Glomerular visceral epithelial cell (primary cell): ENCODE measurements around the gene POLDIP3.
A peak's percentile ranks its signal among the peaks of the same experiment; 100 is the strongest.
"Not testable (repeated sequence)": the region's sequence is repeated elsewhere in the genome, so short reads cannot be mapped to it uniquely, and the experiment has no call there.

Source experiments
- DNase-seq: peaks from one replicate; pipeline ENCODE4 v3.0.0-alpha.2; 2016; ENCODE audit errors: extremely low spot score

The POLDIP3 gene

DNA sequence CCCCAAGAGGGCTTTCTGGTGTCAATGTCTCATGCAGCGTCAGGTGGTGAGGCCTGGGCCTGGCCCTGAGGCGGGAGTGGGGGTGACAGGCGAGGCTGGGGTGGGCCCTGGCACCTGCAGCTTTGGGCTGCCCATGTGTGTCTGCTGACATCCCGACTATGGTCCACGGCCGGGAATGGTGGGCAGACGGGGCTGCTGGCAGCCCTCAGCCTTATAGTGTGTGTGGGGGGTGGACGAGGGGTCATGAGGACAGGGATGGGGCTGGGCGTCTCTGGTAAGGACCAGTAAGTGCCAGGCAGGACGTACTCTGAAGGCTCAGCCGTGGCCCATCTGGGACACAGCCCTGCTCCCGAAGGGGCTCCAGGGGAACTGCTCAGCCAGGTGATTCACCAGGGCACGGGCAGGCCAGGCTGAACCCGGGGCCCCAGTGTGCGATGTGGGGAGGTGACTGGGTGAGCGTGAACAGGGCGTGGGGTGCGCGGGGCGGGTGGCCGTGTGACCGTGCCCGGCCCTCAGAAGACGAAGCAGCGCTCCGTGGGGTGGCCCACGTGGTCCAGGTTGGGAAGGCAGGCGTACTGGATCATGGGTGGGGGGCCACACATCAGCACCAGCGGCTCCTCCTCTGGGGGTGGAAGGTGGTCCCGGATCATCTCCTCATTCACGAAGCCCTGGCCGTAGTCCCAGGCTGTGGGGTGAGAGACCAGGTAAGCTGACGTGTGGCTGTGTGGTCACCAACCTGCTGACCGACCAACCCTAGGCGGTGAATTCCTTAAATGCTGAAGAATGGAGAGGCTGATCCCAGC is 4.8 kb upstream of the POLDIP3 start:
- no peak for DNase-seq

DNA sequence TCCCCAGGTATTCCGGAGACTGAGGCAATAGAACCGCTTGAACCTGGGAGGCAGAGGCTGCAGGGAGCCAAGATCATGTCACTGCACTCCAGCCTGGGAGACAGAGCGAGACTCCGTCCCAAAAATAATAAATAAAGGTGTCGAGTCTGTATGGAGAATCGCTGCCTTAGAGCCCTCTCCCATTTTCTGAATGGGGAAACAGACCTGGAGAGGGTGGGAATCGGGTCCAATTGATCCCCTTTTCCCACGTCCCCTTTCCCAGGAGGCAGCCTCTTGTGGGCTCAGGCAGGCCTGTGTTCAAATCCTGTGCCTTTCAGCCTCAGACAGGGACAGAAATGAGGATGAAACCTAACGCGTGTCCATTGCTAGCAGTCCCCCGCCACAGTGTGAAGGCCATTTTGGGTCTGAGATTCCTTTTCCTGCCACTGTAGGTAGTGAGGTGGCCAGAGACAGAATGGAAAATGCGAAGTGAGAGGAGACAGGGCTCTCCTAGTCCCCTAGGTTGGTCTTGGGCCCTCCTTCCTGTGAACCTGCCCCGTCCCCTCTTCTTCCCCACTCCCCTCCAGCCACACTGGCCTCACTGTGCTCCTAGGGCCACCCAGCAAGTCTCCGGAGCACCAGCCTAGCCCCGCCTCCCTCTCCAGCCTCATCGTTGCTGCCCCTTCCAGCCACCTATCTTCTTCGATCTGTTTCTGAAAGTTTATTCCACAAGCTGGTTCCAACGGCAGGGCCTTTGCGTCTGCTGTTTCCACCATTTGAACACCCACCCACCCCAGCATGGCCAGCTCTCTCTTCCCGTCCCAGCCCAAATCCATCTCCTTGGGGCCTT is 2.7 kb upstream of the POLDIP3 start:
- no peak for DNase-seq

DNA sequence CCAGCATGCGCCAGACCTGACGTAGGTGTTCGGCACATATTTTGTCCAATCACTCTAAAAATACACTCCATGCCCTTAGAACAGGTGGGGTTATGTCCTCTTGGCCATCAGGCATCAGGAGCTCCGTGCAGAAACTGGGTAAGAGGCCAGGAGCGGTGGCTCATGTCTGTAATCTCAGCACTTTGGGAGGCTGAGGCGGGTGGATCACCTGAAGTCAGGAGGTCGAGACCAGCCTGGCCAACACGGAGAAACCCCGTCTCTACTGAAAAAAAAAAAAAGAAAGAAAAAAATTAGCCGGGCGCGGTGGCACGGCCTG is 1.1 kb upstream of the POLDIP3 start:
- DNase-seq: not testable (repeated sequence)

- DNase-seq: peak; percentile 97
Observed at GRCh38 chr22:42615092-42615859, 593 bp upstream of the POLDIP3 start.

GRCh38 chr22:42613872-42614301 is 796 bp downstream of the POLDIP3 start:
- peak; percentile 24 for DNase-seq

- no peak for DNase-seq
Observed at GRCh38 chr22:42612336-42612735, 2.3 kb downstream of the POLDIP3 start.

DNA sequence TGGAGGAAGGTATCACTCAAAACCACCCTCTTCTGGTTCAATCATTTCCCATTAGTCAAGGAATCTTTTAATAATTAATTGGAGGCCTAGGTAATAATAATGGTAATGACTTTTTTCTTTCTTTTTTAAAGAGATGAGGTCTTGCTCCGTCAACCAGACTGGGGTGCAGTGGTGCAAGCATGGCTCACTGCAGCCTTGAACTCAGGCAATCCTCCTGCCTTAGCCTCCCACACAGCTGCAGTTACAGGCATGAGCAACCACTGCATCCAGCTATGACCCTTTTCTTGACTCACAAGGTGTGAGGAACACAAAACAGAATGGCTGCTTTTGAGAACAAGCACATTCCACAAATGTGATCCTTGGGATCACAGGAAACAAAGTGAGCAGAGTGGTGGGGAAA is 3.6 kb downstream of the POLDIP3 start:
- DNase-seq: no peak

GRCh38 chr22:42610186-42610585 is 4.5 kb downstream of the POLDIP3 start:
- DNase-seq: no peak

DNA sequence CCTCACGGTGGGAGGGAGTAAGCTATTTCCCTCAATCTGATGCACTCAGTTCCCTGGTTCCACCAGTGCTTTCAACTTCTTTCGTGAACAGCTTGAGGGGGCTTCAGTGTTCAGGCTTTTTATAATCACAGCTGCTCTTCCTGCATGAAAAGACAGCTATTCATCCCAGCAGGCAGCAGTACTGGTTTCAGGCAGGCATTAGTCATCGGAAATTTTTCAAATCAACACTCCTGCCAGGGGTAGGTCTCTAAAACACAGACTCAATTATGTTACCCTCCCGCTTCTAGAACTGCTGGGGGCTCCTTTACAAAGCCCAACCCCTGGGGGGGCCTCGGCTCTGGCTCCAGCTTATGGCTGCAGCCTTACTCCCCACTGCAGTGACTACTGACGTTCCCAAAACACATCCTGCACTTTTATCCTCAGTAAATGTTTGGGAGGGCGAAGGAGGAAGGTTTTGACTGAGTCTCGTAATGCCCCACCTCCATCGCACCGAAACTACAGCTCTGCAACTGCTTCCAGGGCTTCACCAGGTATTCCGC is 5.8 kb downstream of the POLDIP3 start:
- DNase-seq: peak; percentile 56

GRCh38 chr22:42608136-42608822 is 6.4 kb downstream of the POLDIP3 start:
- DNase-seq: peak; percentile 39

DNA sequence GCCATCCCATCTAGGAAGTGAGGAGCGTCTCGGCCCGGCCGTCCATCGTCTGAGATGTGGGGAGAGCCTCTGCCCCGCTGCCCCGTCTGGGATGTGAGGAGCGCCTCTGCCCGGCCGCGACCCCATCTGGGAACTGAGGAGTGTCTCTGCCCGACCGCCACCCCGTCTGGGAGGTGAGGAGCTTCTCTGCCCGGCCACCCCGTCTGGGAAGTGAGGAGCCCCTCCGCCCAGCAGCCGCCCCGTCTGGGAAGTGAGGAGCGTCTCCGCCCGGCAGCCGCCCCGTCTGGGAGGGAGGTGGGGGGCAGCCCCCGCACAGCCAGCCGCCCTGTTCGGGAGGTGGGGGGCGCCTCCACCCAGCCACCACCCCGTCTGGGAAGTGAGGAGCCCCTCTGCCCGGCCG is 7.0 kb downstream of the POLDIP3 start:
- DNase-seq: not testable (repeated sequence)

- DNase-seq: peak; percentile 47
Observed at GRCh38 chr22:42604403-42604802, 10.3 kb downstream of the POLDIP3 start.

- no peak for DNase-seq
Observed at GRCh38 chr22:42603427-42603826, 11.3 kb downstream of the POLDIP3 start.

DNA sequence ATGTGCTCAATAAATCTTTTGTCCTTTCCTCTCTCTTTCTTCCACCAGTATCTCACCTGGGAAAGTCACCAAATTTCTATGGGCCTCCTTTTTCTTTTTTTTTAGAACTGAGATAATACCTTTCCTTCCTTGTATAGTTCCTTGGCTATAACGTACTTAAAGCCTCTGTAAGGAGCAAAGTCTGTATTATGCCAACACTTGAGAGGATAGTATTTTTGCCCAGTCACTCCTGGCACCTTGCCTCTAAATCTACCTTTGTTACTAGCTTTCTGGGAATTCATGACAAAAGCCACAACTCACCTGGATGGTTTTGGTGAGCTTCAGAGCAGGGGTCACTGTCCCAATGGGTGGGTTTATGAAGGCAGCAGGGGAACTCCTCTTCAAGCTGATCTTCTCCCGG is 12.2 kb downstream of the POLDIP3 start:
- DNase-seq: no peak

GRCh38 chr22:42601879-42602465 is 12.7 kb downstream of the POLDIP3 start:
- no peak for DNase-seq

DNA sequence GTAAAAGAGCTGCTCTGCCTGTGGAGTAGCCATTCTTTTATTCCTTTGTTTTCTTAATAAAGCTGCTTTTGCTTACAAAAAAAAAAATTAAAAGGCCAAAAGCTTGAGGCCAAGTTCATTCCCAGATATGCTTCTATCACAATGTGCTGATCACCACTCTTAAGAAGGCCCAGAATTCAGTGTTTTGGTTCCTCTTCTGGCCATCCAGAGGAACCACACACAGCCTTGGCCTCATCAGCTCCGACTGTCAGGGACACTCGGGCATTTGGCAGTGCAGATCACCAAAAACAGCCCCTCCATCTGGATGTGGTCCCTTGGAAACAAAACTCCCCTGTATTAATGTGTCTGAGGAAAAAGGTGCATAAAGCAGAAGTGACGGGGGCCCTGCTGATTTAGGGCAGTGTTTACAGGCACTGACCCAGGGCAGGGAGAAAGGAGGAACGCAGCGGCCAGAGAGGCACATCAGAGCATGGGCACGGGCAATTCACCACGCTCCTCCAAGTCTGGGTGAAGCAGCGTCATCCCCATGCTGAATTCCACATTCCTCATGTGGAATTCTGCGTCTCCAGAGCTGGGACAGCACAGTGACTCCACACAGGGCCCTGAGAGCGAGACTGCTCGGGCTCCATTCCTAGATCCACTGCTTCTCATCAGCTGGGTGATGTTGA is 17.7 kb downstream of the POLDIP3 start:
- no peak for DNase-seq

DNA sequence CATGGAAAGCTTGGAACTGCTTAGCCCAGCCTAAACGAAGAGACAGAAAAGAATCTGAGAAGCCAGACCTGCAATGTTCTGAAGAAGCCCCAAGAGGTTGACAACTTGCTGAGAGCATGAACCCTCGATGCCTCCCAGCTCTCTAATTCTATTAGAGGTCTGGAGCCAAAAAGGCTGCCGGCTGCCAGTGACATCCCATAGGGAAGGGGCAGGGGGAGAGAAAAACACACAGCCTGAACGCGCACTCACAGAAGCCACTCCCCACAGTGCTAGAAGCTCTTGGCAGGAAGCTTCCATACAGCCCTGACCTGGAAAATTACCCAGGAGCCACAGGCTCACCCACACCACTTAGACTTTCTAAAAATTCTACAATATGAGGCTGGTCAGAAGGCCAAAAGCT is 18.3 kb downstream of the POLDIP3 start:
- no peak for DNase-seq

DNA sequence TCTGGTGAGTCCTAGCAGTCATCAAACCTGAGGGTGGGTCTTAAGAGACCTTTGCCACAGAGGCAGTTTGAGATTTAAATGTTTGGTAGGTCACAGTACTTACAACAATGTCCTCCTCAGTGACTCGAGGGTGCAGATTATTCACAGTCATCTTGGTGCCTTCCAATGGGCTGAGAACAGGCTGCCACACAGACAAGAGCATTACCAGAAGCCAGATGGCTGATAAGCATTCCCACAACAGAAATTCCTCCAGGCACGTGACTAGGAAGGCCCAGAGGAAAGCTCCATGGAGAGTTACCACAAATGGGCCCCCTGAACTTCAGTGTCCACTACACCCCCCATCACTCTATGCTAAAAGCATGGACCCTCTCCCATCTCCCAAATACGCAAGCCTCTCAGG is 19.2 kb downstream of the POLDIP3 start:
- no peak for DNase-seq

DNA sequence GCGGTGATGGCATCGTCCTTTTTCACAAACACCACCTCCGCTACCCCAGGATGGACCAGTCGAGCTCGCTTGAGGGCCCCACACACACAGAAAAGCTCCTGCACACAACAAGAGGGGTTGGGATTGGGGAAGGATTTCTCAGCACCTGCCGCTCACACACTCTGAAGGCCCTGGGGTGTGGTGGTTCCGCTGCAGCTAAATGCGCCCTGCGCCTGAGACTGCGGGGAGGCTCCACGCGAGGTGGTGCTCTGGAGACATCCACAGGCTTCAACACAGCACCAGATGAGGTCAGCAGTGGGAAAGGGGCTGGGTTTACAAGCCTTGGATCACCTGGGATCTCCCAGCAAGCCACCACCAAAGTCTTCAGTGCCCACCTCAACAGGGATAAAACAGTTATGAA is 22.7 kb downstream of the POLDIP3 start:
- no peak for DNase-seq

GRCh38 chr22:42587588-42588175 is 27.0 kb downstream of the POLDIP3 start:
- no peak for DNase-seq
